DND-41 (cell line): Measurements from ENCODE around the gene IL1R2.

ENCODE experiments used
- CTCF ChIP-seq: IDR thresholded peaks from 2 replicates; pipeline ENCODE4 v1.5.1; 2012; ENCODE audit warnings: borderline replicate concordance, low read length, moderate library complexity, mild to moderate bottlenecking; ENCODE audit not compliant: poor library complexity, severe bottlenecking; ENCODE audit errors: extremely low read depth
- EZH2 ChIP-seq: IDR thresholded peaks from 3 replicates; pipeline ENCODE4 v1.6.1; 2012; ENCODE audit warnings: borderline replicate concordance, low read depth, mild to moderate bottlenecking, moderate library complexity, low read length, inconsistent platforms; ENCODE audit not compliant: severe bottlenecking

DNA sequence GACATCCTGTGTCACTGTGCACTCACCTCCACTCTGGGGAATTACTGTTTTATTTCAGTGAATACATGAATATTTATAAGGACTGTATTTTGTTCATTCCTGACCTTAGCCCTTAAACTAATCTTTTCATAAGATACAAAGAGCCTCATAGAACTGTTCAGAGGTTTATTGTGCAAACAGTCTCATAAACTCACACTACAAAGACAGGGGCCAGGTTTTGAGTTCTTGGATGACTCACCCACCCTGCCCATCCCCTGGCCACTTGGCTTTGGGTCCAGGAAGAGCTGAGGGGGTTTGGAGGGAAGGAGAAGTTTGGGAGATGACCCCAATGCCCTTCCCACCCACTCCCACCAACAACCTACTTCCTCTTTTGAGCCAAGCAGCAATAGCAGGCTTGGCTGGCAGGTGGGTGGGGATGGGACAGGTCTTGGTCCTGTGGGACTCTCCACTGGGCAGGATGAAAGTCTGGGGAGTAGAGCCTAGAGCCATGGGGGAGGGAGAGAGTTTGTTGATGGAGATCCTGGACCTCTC, 43.1 kb upstream of the IL1R2 start:
- TF ChIP-seq CTCF (no peak), EZH2 (no peak)
